KG1 (cell line): ENCODE data around the gene ITGA11.

Source experiments
- DNase-seq: peaks from one replicate; lab custom pipeline; 2025; lab: John Stamatoyannopoulos, UW

The ITGA11 gene

GRCh38 chr15:68447976-68448755, 16.2 kb upstream of the ITGA11 start:
- no peak for DNase-seq

GRCh38 chr15:68447209-68447608, 15.2 kb upstream of the ITGA11 start:
- no peak for DNase-seq

GRCh38 chr15:68445351-68445750, 13.4 kb upstream of the ITGA11 start:
- DNase-seq: no peak

- no peak for DNase-seq
These were observed 12.4 kb upstream of the ITGA11 start for GRCh38 chr15:68444336-68444735.

- DNase-seq: no peak
These were observed 10.9 kb upstream of the ITGA11 start for GRCh38 chr15:68442903-68443302.

GRCh38 chr15:68442041-68442440, 10.1 kb upstream of the ITGA11 start:
- no peak for DNase-seq

- no peak for DNase-seq
These were observed 9.2 kb upstream of the ITGA11 start for GRCh38 chr15:68441045-68441743.

- DNase-seq: no peak
These were observed 8.2 kb upstream of the ITGA11 start for GRCh38 chr15:68440136-68440535.

- no peak for DNase-seq
These were observed 7.5 kb upstream of the ITGA11 start for GRCh38 chr15:68439506-68439905.

- no peak for DNase-seq
These were observed 4.7 kb upstream of the ITGA11 start for GRCh38 chr15:68436680-68437079.

- DNase-seq: no peak
These were observed 4.0 kb upstream of the ITGA11 start for GRCh38 chr15:68435966-68436365.

- DNase-seq: no peak
These were observed 2.1 kb upstream of the ITGA11 start for GRCh38 chr15:68434021-68434420.

- no peak for DNase-seq
These were observed 1.6 kb upstream of the ITGA11 start for GRCh38 chr15:68433551-68433950.

GRCh38 chr15:68432441-68433064, 590 bp upstream of the ITGA11 start:
- DNase-seq: no peak

- no peak for DNase-seq
These were observed 749 bp downstream of the ITGA11 start for GRCh38 chr15:68431037-68431791.

- DNase-seq: no peak
These were observed 1.4 kb downstream of the ITGA11 start for GRCh38 chr15:68430471-68431036.

GRCh38 chr15:68429691-68430470, 2.1 kb downstream of the ITGA11 start:
- no peak for DNase-seq

- DNase-seq: no peak
These were observed 3.5 kb downstream of the ITGA11 start for GRCh38 chr15:68428431-68428940.

- DNase-seq: no peak
These were observed 4.0 kb downstream of the ITGA11 start for GRCh38 chr15:68427963-68428362.

- no peak for DNase-seq
These were observed 4.6 kb downstream of the ITGA11 start for GRCh38 chr15:68427366-68427765.

GRCh38 chr15:68426116-68426515, 5.8 kb downstream of the ITGA11 start:
- no peak for DNase-seq
